MCF 10A (cell line): ENCODE measurements around the gene PCNA. TPM values are rescaled to one million over a fixed set of nuclear protein-coding genes. Genes with fewer than 3 reads are reported as not detected.

Experiments
- BruUV-seq: library from RNA; stranded (reverse); fragments of 400-500 nt; replicated peaks from 2 replicates; lab custom pipeline; 2021; lab: Mats Ljungman, UMichigan
- CTCF ChIA-PET: fragments of 300-600 bp; sonication (Branson Sonifier 250); formaldehyde crosslinking; extraction: SDS; loops from one replicate; lab custom pipeline; 2021; ENCODE audit warnings: antibody characterized with exemption, inconsistent platforms; lab: Yijun Ruan, JAX
- POLR2A ChIA-PET: fragments of 300-600, 350-650 bp; sonication (Branson Sonifier 250); formaldehyde crosslinking; extraction: SDS; loops from one replicate; lab custom pipeline; 2020; ENCODE audit warnings: antibody characterized with exemption, inconsistent platforms; lab: Yijun Ruan, JAX
- DNase-seq: peaks from one replicate; pipeline ENCODE4 v3.0.0-alpha.2; 2018; ENCODE audit not compliant: unreplicated experiment
- H3K27ac Mint-ChIP-seq: one replicate; pipeline ENCODE4 v1.8.0; 2022; ENCODE audit warnings: mild to moderate bottlenecking, low read depth, mixed read lengths; ENCODE audit not compliant: unreplicated experiment
- H3K27me3 Mint-ChIP-seq: one replicate; pipeline ENCODE4 v1.8.0; 2022; ENCODE audit warnings: mixed read lengths; ENCODE audit not compliant: insufficient read depth, unreplicated experiment
- H3K36me3 Mint-ChIP-seq: one replicate; pipeline ENCODE4 v1.8.0; 2022; ENCODE audit warnings: mild to moderate bottlenecking, moderate library complexity, mixed read lengths; ENCODE audit not compliant: insufficient read depth, unreplicated experiment
- H3K4me1 Mint-ChIP-seq: one replicate; pipeline ENCODE4 v1.8.0; 2022; ENCODE audit warnings: mixed read lengths; ENCODE audit not compliant: insufficient read depth, unreplicated experiment
- H3K4me3 Mint-ChIP-seq: one replicate; pipeline ENCODE4 v1.8.0; 2022; ENCODE audit warnings: mild to moderate bottlenecking, moderate library complexity, mixed read lengths; ENCODE audit not compliant: unreplicated experiment
- H3K9me3 Mint-ChIP-seq: one replicate; pipeline ENCODE4 v1.8.0; 2022; ENCODE audit warnings: mixed read lengths; ENCODE audit not compliant: unreplicated experiment
- CTCF ChIP-seq: fragments of 200-600 bp; IDR thresholded peaks from one replicate; pipeline ENCODE4 v1.8.0; 2022; ENCODE audit warnings: antibody characterized with exemption, mild to moderate bottlenecking; ENCODE audit not compliant: unreplicated experiment
- intact Hi-C: fragments of 100-400 bp; cut with micrococcal nuclease; formaldehyde crosslinking; loops from 2 replicates; pipeline ENCODE4 v1.14.1; 2022
- total RNA-seq: library from RNA; stranded (reverse); gene quantifications from 2 replicates; pipeline ENCODE4 v1.2.3, GENCODE V29; 2022

Gene PCNA
- total RNA-seq, 1 experiment from 2014 or later = 45.5 TPM

- H3K4me3 Mint-ChIP-seq = no peak overlapping the region
- H3K9me3 Mint-ChIP-seq = no peaks in the 10 kb centered on the region
- no peaks in the 10 kb centered on the region for H3K27me3 Mint-ChIP-seq
- peaks cover 15% of the 10 kb centered on the region for H3K4me1 Mint-ChIP-seq
- ChIA-PET CTCF (interaction anchor here (0.6 to 1.7 kb wide), 5 partner anchors 13 to 46 kb away, joined by 3 to 9 read pairs (median 3); no protein-coding TSS in a partner anchor), POLR2A (interaction anchor here (2.6 kb wide), 1 partner anchor 20 kb away, joined by 10 read pairs; the partner anchor contains the start of gene CDS2)
- no peak overlapping the region for H3K27ac Mint-ChIP-seq
- intact Hi-C loops = no loop called here
- no peak for TF ChIP-seq CTCF
- no TSS peak for BruUV-seq
- H3K36me3 Mint-ChIP-seq = no peaks in the 10 kb centered on the region
- DNase-seq = no peak
Observed at GRCh38 chr20:5146099-5146668, 26.4 kb upstream of the PCNA start.

GRCh38 chr20:5145365-5146098, 25.8 kb upstream of the PCNA start:
- Mint-ChIP-seq H3K4me1 (peaks cover 11% of the 10 kb centered on the region), H3K27ac (no peak overlapping the region), H3K27me3 (no peaks in the 10 kb centered on the region), H3K9me3 (no peaks in the 10 kb centered on the region), H3K36me3 (no peaks in the 10 kb centered on the region), H3K4me3 (no peak overlapping the region)
- ChIA-PET CTCF (interaction anchor here (1.1 to 1.7 kb wide), 4 partner anchors 17 to 303 kb away, joined by 3 to 9 read pairs (median 4); partner anchors contain the start of gene CDS2), POLR2A (interaction anchor here (2.6 kb wide), 1 partner anchor 19 kb away, joined by 10 read pairs; the partner anchor contains the start of gene CDS2)
- TF ChIP-seq CTCF = no peak
- intact Hi-C loops = no loop called here
- no TSS peak for BruUV-seq
- no peak for DNase-seq

- no peaks in the 10 kb centered on the region for H3K9me3 Mint-ChIP-seq
- H3K4me3 Mint-ChIP-seq = no peak overlapping the region
- no TSS peak for BruUV-seq
- H3K36me3 Mint-ChIP-seq = no peaks in the 10 kb centered on the region
- ChIA-PET POLR2A (no interaction called here), CTCF (interaction anchor here (1.0 kb wide), 1 partner anchor 61 kb away, joined by 3 read pairs; no protein-coding TSS in a partner anchor)
- H3K27ac Mint-ChIP-seq = no peak overlapping the region
- TF ChIP-seq CTCF = no peak
- intact Hi-C loops = no loop called here
- H3K27me3 Mint-ChIP-seq = no peaks in the 10 kb centered on the region
- H3K4me1 Mint-ChIP-seq = peaks cover 9% of the 10 kb centered on the region
- DNase-seq = no peak
Observed at GRCh38 chr20:5143851-5144250, 24.1 kb upstream of the PCNA start.

GRCh38 chr20:5141615-5142014, 21.9 kb upstream of the PCNA start:
- intact Hi-C loops = no loop called here
- ChIA-PET CTCF (interaction anchor here (0.9 to 1.7 kb wide), 4 partner anchors 13 to 51 kb away, joined by 4 to 7 read pairs (median 6); partner anchors contain the start of gene CDS2), POLR2A (interaction anchor here (1.4 kb wide), 1 partner anchor 15 kb away, joined by 6 read pairs; the partner anchor contains the start of gene CDS2)
- Mint-ChIP-seq H3K4me1 (no peaks in the 10 kb centered on the region), H3K27me3 (no peaks in the 10 kb centered on the region), H3K27ac (no peak overlapping the region), H3K4me3 (no peak overlapping the region), H3K36me3 (no peaks in the 10 kb centered on the region), H3K9me3 (no peaks in the 10 kb centered on the region)
- TF ChIP-seq CTCF = no peak
- no TSS peak for BruUV-seq
- DNase-seq = no peak
